MG63 (cell line): Measurements from ENCODE around the gene SFXN5. TPM values are rescaled to one million over a fixed set of nuclear protein-coding genes. Genes with fewer than 3 reads are reported as not detected.

ENCODE experiments used
- DNase-seq: peaks from one replicate; pipeline ENCODE4 v3.0.0-alpha.2; 2020
- H3K27me3 ChIP-seq: fragments of 250-450 bp; sonication (Bioruptor Pico); 2 replicates; pipeline ENCODE4 v1.5.1; 2020; ENCODE audit warnings: mild to moderate bottlenecking, moderate library complexity
- H3K36me3 ChIP-seq: fragments of 250-450 bp; sonication (Bioruptor Pico); 2 replicates; pipeline ENCODE4 v1.5.1; 2020; ENCODE audit warnings: mild to moderate bottlenecking, moderate library complexity
- H3K4me3 ChIP-seq: fragments of 250-450 bp; sonication (Bioruptor Pico); 2 replicates; pipeline ENCODE4 v1.5.1; 2020; ENCODE audit warnings: mild to moderate bottlenecking, moderate library complexity
- H3K9me3 ChIP-seq: fragments of 250-450 bp; sonication (Bioruptor Pico); 2 replicates; pipeline ENCODE4 v1.5.1; 2020; ENCODE audit warnings: mild to moderate bottlenecking, moderate library complexity
- total RNA-seq: library from RNA; depleted of rRNA; stranded (reverse); fragments of >200 nt; shearing (Covaris generic); gene quantifications from 2 replicates; pipeline ENCODE4 v1.2.3, GENCODE V29; 2014; ENCODE audit warnings: low replicate concordance

Gene SFXN5
- total RNA-seq, 1 experiment from 2014 or later = 2.4 TPM

DNA sequence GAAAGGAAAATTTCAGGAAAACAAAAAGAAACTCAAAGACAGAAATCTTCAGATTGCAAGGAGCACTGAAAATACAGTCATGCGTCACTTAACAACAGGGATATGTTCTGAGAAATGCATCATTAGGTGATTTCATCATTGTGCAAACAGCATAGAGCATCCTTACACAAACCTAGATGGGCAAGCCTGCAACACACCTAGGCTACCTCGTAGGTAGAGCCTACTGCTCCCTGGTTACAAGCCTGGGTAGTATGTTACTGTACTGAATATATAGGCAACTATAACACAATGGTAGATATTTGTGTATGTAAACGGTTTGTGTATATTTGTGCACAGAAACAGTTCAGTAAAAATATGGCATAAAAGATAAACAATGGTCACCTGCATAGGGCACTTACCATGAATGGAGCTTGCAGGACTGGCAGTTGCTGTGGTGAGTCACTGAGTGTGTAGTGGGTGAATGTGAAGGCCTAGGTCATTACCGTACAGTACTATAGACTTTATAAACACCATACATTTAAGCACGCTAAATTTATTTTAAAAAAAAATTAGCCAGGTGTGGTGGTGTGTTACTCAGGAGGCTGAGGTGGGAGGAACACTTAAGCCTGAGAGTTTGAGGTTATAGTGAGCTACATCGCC is 33.4 kb downstream of the SFXN5 start:
- Histone ChIP-seq H3K9me3 (no peaks in the 10 kb centered on the region), H3K36me3 (no peaks in the 10 kb centered on the region), H3K4me3 (no peak overlapping the region), H3K27me3 (no peaks in the 10 kb centered on the region)
- DNase-seq = no peak

DNA sequence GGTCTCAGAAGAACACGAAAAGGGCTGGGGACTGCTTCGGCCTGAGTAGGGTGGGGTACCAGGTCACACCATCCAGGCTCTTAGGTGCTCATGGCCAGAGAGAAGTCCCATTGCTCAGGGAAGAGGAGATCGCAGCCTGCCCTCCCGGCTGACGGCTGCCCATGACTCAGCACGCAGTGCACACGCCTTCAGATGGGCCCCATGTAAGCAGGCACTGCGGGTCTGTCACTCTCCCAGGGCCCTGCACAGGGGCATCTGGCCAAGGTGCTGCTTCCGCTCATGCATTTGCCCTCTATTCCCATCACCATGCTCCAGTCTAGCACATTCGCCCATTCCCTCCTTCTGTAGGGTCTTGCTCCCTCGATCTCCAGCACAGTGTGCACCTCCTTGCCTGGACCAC is 34.7 kb downstream of the SFXN5 start:
- no peak for DNase-seq
- no peaks in the 10 kb centered on the region for H3K9me3 ChIP-seq
- H3K4me3 ChIP-seq = no peak overlapping the region
- no peaks in the 10 kb centered on the region for H3K27me3 ChIP-seq
- H3K36me3 ChIP-seq = no peaks in the 10 kb centered on the region

DNA sequence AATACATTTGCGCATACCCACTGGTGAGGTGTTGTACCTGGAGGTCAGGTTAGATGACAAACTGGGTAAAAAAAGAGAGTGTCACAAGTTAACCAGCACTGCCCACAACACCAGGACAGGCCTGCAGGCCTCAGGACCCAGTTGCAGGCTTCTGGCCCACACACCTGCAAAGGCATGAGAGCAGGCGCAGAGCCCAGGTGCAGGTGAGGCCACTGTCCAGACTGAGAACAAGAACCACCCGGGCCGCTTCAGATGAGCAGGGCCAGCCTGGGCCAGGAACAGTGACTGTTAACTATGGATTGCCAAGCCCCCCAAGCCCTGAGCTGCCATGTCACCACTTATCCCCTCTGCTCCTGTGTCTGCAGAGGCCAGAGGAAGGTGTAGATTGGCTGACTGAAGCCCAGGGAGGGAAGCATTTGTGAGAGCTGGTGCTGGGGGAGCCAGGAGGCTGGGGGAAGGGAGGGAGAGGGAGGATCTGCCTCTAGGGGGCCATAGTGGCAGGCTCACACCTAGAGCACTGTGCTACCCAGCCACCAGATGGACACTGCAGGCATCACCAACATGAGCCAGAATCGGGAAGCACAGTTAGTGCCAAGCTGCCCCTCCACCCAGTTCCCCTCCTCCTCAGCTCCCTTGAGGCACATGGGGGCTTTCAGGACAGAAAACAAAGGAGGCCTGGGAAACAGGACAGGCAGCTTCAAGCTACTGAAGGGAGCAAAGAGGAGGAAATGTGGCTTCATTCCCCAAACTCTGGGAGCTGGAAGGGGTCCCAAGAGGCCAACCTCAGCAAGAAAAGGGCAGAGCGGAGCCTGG is 35.4 kb downstream of the SFXN5 start:
- Histone ChIP-seq H3K27me3 (no peaks in the 10 kb centered on the region), H3K4me3 (no peak overlapping the region)

GRCh38 chr2:73034661-73035375 is 36.7 kb downstream of the SFXN5 start:
- Histone ChIP-seq H3K27me3 (no peaks in the 10 kb centered on the region), H3K4me3 (no peak overlapping the region), H3K36me3 (no peaks in the 10 kb centered on the region), H3K9me3 (no peaks in the 10 kb centered on the region)
- DNase-seq = no peak

More for the DNA sequence above, 35.4 kb downstream of the SFXN5 start:
- no peak for DNase-seq
- H3K36me3 ChIP-seq = no peaks in the 10 kb centered on the region
- no peaks in the 10 kb centered on the region for H3K9me3 ChIP-seq

DNA sequence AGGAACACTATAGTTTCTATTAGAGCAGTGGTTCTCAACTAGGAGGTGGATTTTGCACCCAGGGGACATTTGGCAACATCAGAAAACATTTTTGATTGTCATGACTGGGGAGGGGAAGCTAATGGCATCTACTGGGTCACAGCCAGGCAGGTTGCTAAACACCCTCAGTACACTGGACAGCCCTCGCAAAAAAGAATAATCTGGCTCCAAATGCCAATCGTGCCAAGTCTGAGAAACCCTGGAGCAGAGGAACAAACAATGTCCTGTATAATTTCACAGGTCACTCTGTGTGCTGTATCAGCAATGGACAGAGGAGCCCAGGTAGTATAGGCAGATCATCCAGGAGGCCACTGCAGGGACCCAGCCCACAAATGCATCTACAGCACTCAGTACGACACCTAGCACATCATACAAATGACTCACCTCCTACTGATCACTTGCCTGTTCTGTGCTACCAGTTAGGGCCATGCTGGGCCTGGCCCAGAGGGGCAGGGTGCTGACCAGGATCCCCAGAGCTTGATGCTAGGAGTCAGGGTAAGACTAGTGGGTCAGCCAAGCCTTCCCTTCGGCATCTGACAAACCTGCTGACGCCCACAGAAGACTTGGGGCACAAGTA is 37.6 kb downstream of the SFXN5 start:
- no peaks in the 10 kb centered on the region for H3K27me3 ChIP-seq
- no peaks in the 10 kb centered on the region for H3K36me3 ChIP-seq
- H3K4me3 ChIP-seq = no peak overlapping the region
- no peak for DNase-seq
- no peaks in the 10 kb centered on the region for H3K9me3 ChIP-seq

GRCh38 chr2:73033142-73033765 is 38.3 kb downstream of the SFXN5 start:
- Histone ChIP-seq H3K9me3 (no peaks in the 10 kb centered on the region), H3K36me3 (no peaks in the 10 kb centered on the region), H3K27me3 (no peaks in the 10 kb centered on the region), H3K4me3 (no peak overlapping the region)
- no peak for DNase-seq

- H3K36me3 ChIP-seq = no peaks in the 10 kb centered on the region
- H3K9me3 ChIP-seq = no peaks in the 10 kb centered on the region
- DNase-seq = no peak
- H3K4me3 ChIP-seq = no peak overlapping the region
- no peaks in the 10 kb centered on the region for H3K27me3 ChIP-seq
Observed at GRCh38 chr2:73032702-73033097, 38.8 kb downstream of the SFXN5 start.

DNA sequence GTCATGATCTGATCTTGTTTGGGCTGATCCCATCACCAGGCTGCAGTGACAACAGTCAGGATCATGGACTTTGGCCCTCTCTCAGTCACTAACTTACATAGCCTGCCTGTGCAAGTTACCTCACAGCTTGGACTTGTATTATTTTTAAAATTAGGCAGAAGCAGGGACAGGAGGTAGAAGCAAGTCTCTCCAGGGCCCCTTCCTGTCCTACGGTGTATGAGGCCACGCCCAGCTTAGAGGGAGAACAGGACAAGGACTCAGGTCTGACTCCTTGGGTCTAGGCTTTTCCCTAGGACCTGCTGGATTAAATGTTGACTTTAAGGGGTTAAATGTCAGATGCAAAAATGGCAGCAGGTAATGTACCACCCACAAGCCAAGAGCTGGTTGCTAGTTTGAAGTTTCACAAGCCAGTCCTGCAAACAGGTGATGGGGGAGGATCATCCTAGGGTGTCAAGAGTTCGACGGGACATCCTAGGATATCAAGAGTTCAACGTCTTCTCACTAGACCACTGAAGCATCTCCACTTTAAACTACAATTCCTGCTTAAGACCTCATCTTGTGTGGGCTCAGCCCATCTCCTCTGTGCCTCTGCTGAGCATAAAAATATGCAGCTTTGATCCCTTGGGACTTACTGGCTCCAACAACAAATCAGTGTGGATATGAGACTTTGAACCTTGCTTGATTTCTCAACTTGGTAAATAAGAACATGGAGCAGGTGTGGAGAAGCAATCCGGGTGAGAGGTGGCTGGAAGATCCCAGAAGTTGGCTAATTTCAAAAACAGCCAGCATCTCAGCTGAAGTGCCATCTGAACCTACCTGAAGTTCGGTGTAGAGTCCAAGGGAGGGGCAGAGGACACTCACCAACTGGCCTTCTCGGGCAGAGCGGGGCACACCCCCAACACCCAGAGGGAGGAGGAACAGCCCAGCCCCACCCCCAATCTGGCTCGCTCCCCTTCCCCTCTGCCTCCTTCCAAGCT is 39.5 kb downstream of the SFXN5 start:
- no peaks in the 10 kb centered on the region for H3K27me3 ChIP-seq
- H3K36me3 ChIP-seq = no peaks in the 10 kb centered on the region
- DNase-seq = no peak
- no peak overlapping the region for H3K4me3 ChIP-seq
- H3K9me3 ChIP-seq = no peaks in the 10 kb centered on the region

DNA sequence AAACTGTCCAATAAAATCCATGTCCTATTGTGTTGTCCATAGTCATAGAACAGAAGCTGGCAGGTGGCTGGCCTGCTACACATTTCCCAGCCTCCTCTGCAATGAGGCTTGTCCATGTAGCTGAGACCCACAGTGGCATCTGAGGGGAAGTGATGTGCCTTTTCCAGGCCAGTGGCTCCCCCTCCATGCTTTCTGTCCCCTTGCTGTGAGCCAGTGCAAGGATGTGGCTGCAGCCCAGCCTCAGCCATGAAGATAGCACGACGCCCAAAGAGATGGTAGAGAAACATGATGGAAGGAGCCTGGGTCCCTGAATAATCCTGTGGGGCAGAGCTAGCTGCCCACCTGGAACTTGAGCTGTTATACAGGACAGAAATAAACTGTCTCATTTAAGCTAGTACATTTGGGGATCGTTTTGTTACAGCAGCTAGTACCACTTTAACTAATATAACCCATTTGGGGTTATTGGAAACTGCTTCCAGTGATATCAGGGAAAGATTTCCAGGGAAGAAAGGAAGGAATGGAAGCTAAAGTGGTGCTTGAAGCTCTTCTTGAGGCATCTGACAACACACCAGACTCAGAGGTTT is 40.3 kb downstream of the SFXN5 start:
- Histone ChIP-seq H3K4me3 (no peak overlapping the region), H3K36me3 (no peaks in the 10 kb centered on the region), H3K27me3 (no peaks in the 10 kb centered on the region), H3K9me3 (no peaks in the 10 kb centered on the region)
- no peak for DNase-seq

DNA sequence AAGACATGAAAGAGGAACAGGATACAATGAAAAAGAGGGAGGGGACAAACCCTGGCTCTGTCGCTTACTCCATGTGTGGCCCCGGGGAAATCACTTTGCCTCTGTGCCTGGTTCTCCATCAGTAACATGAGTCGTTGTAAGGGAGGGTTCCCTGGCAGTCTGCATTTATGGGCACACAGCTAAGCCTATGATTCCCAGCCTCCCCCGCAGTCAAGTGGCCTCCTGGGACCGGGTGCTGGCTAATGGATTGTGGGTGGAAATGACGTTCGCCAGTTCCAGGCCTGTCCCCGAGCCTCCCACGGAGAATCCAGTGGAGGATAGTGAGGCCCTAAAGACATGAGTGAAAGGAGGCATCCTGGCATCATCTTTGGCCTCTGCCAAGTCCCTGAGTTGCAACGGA is 42.7 kb downstream of the SFXN5 start:
- H3K27me3 ChIP-seq = no peaks in the 10 kb centered on the region
- H3K9me3 ChIP-seq = no peaks in the 10 kb centered on the region
- H3K4me3 ChIP-seq = no peak overlapping the region
- no peak for DNase-seq
- H3K36me3 ChIP-seq = no peaks in the 10 kb centered on the region

- no peaks in the 10 kb centered on the region for H3K9me3 ChIP-seq
- no peak for DNase-seq
- no peak overlapping the region for H3K4me3 ChIP-seq
- H3K36me3 ChIP-seq = no peaks in the 10 kb centered on the region
- H3K27me3 ChIP-seq = no peaks in the 10 kb centered on the region
Observed at GRCh38 chr2:73027340-73027739, 44.2 kb downstream of the SFXN5 start.

- H3K9me3 ChIP-seq = no peaks in the 10 kb centered on the region
- DNase-seq = no peak
- no peaks in the 10 kb centered on the region for H3K27me3 ChIP-seq
- no peak overlapping the region for H3K4me3 ChIP-seq
- H3K36me3 ChIP-seq = no peaks in the 10 kb centered on the region
Observed at GRCh38 chr2:73023497-73023896, 48.0 kb downstream of the SFXN5 start.

DNA sequence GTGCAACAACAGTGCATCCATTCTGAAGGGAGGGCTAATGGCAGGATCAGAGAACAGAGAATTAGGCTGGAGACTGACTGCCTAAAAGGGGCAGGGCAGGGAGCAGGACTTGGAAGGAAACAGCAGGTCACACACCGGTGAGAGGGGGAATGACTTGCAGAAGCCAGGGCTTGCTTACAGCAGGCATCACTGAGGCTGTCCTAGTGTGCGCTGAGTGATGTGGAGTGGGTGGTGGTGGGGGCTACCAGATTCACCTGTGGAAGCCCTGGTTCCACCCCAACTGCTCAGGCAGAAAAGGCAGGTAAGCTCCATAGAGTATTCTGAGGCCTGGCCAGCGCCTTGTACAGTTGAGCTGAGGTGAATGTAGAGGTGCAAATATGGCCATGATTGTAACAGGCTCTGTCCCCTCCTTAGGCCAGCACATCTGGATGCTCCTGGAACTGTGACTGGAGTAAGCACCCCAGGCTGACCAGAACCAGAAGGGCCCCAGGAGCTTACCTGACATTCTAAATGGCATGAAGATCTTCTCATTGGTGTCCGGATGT is 49.4 kb downstream of the SFXN5 start:
- no peak overlapping the region for H3K4me3 ChIP-seq
- H3K27me3 ChIP-seq = no peaks in the 10 kb centered on the region
- no peak for DNase-seq
- no peaks in the 10 kb centered on the region for H3K36me3 ChIP-seq
- no peaks in the 10 kb centered on the region; the same call in 1 of the 2 replicates for H3K9me3 ChIP-seq

DNA sequence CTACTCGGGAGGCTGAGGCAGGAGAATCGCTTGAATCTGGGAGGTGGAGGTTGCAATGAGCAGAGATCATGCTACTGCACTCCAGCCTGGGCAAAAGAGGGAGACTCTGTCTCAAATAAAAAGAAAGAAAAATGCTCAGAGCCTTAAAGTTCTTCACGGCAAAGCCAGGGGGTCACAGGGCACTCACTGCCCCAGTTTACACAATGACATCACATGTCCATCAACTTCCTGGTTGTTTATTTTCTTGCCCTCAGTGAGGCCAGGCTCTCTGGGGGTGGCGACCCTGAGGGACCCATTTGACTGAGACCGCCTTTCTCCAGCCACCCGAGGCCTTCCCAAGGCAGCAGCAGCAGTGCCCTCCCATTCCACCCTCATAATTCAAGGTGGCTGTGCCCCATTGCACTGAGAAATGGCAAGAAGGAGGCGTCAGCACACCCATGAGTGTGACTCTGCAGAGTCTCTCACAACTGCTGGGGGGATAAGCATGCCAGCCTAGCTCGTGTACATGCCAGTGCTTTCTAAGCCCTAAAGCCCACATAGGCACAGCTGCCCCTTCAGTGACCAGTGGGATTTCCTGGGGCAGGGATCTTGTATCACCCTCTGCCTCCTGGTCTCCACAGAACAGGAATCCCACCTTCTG is 50.0 kb downstream of the SFXN5 start:
- H3K9me3 ChIP-seq = no peaks in the 10 kb centered on the region; the same call in 1 of the 2 replicates
- no peak for DNase-seq
- no peaks in the 10 kb centered on the region for H3K36me3 ChIP-seq

More for the DNA sequence above, 50.0 kb downstream of the SFXN5 start:
- H3K27me3 ChIP-seq = no peaks in the 10 kb centered on the region
- H3K4me3 ChIP-seq = no peak overlapping the region
